GM23338 (cell line): ENCODE data around the gene TCEAL3. TPM values are rescaled to one million over a fixed set of nuclear protein-coding genes. Genes with fewer than 3 reads are reported as not detected.

Experiments
- ATAC-seq: fragments of 200-7000 bp; cut with Tn5 transposase; 3 replicates; pipeline ENCODE4 v1.9.1; 2020
- DNase-seq: peaks from one replicate; pipeline ENCODE4 v3.0.0-alpha.2; 2015; ENCODE audit warnings: low spot score
- H2AFZ ChIP-seq: fragments of 200-600 bp; sonication (generic); 2 replicates; pipeline ENCODE4 v1.8.0; 2016; ENCODE audit warnings: antibody characterized with exemption, mild to moderate bottlenecking, moderate library complexity
- H3F3A ChIP-seq: fragments of 200-600 bp; sonication (generic); replicated peaks from 2 replicates; pipeline ENCODE4 v1.8.0; 2017; ENCODE audit warnings: antibody characterized with exemption, mixed run types, low read depth
- H3K27ac ChIP-seq: fragments of 200-600 bp; sonication (generic); 2 replicates; pipeline ENCODE4 v1.6.1; 2016; ENCODE audit warnings: low read depth
- H3K27me3 ChIP-seq: fragments of 200-600 bp; sonication (generic); 2 replicates; pipeline ENCODE4 v1.8.0; 2016; ENCODE audit warnings: mild to moderate bottlenecking, mixed run types, moderate library complexity; ENCODE audit not compliant: insufficient read depth
- H3K36me3 ChIP-seq: fragments of 200-600 bp; sonication (generic); 2 replicates; pipeline ENCODE4 v1.8.0; 2016; ENCODE audit warnings: mild to moderate bottlenecking; ENCODE audit not compliant: insufficient read depth
- H3K4me1 ChIP-seq: fragments of 200-600 bp; sonication (generic); 2 replicates; pipeline ENCODE4 v1.8.0; 2016; ENCODE audit warnings: mild to moderate bottlenecking, moderate library complexity; ENCODE audit not compliant: insufficient read depth
- H3K4me2 ChIP-seq: fragments of 200-600 bp; sonication (generic); 2 replicates; pipeline ENCODE4 v1.7.1; 2017; ENCODE audit warnings: mixed run types
- H3K4me3 ChIP-seq: fragments of 200-600 bp; sonication (generic); 2 replicates; pipeline ENCODE4 v1.6.1; 2016; ENCODE audit warnings: mixed run types
- H3K79me2 ChIP-seq: fragments of 200-600 bp; sonication (generic); replicated peaks from 2 replicates; pipeline ENCODE4 v1.8.0; 2017; ENCODE audit warnings: mild to moderate bottlenecking; ENCODE audit not compliant: insufficient read depth
- H3K9me2 ChIP-seq: fragments of 200-600 bp; sonication (generic); 2 replicates; pipeline ENCODE4 v1.8.0; 2017; ENCODE audit not compliant: insufficient read depth
- H4K20me1 ChIP-seq: fragments of 200-600 bp; sonication (generic); replicated peaks from 2 replicates; pipeline ENCODE4 v1.8.0; 2017; ENCODE audit warnings: mild to moderate bottlenecking; ENCODE audit not compliant: insufficient read depth
- H3K27ac Mint-ChIP-seq: 2 replicates; pipeline ENCODE4 v1.8.0; 2020; ENCODE audit warnings: inconsistent platforms, mild to moderate bottlenecking, moderate library complexity, mixed read lengths
- H3K27me3 Mint-ChIP-seq: 3 replicates; pipeline ENCODE4 v1.8.0; 2022; ENCODE audit warnings: low read depth, mild to moderate bottlenecking, moderate library complexity, mixed read lengths, inconsistent platforms; ENCODE audit not compliant: insufficient read depth, poor library complexity
- H3K36me3 Mint-ChIP-seq: 3 replicates; pipeline ENCODE4 v1.8.0; 2021; ENCODE audit warnings: low read depth, mild to moderate bottlenecking, inconsistent platforms, moderate library complexity, mixed read lengths
- H3K4me1 Mint-ChIP-seq: 3 replicates; pipeline ENCODE4 v1.8.0; 2020; ENCODE audit warnings: mild to moderate bottlenecking, inconsistent platforms, mixed read lengths
- H3K4me3 Mint-ChIP-seq: 3 replicates; pipeline ENCODE4 v1.8.0; 2021; ENCODE audit warnings: moderate library complexity, mild to moderate bottlenecking, inconsistent platforms, mixed read lengths
- H3K9me3 Mint-ChIP-seq: 3 replicates; pipeline ENCODE4 v1.8.0; 2020; ENCODE audit warnings: moderate library complexity, mild to moderate bottlenecking, inconsistent platforms, mixed read lengths
- CREB1 ChIP-seq: fragments of 250-450 bp; sonication (Bioruptor Pico); IDR thresholded peaks from 2 replicates; pipeline ENCODE4 v1.5.0; 2020; ENCODE audit warnings: low read depth, mild to moderate bottlenecking, moderate library complexity
- EZH2 ChIP-seq: fragments of 200-600 bp; sonication (generic); IDR thresholded peaks from one replicate; pipeline ENCODE4 v1.8.0; 2017; ENCODE audit warnings: antibody characterized with exemption, mild to moderate bottlenecking, low read depth; ENCODE audit not compliant: unreplicated experiment
- EZH2phosphoT487 ChIP-seq: fragments of 200-600 bp; sonication (generic); IDR thresholded peaks from one replicate; pipeline ENCODE4 v1.8.1; 2018; ENCODE audit warnings: antibody characterized with exemption; ENCODE audit not compliant: unreplicated experiment
- JUNB ChIP-seq: IDR thresholded peaks from one replicate; pipeline ENCODE4 v1.6.1; 2016; ENCODE audit warnings: antibody characterized with exemption; ENCODE audit not compliant: unreplicated experiment
- NANOG ChIP-seq: IDR thresholded peaks from 2 replicates; pipeline ENCODE4 v1.6.1; 2016; ENCODE audit warnings: antibody characterized with exemption, borderline replicate concordance
- POLR2AphosphoS5 ChIP-seq: IDR thresholded peaks from 2 replicates; pipeline ENCODE4 v1.6.1; 2016; ENCODE audit warnings: antibody characterized with exemption, low read depth
- STAT1 ChIP-seq: IDR thresholded peaks from one replicate; pipeline ENCODE4 v1.6.1; 2016; ENCODE audit warnings: antibody characterized with exemption; ENCODE audit not compliant: unreplicated experiment
- ZNF114 ChIP-seq: fragments of 250-450 bp; sonication (Bioruptor Pico); IDR thresholded peaks from 2 replicates; pipeline ENCODE4 v1.5.0; 2020; ENCODE audit warnings: mild to moderate bottlenecking, moderate library complexity
- ZNF331 ChIP-seq: fragments of 250-450 bp; sonication (Bioruptor Pico); IDR thresholded peaks from 2 replicates; pipeline ENCODE4 v1.5.0; 2020; ENCODE audit warnings: low read depth, mild to moderate bottlenecking, moderate library complexity
- ZNF462 ChIP-seq: fragments of 250-450 bp; sonication (Bioruptor Pico); IDR thresholded peaks from 2 replicates; pipeline ENCODE4 v1.5.0; 2020; ENCODE audit warnings: mild to moderate bottlenecking, moderate library complexity
- polyA plus RNA-seq: library from polyadenylated mRNA; unstranded; fragments of >200 nt; fragmentation: Nextera tagmentation; extraction: Ambion mirVana; gene quantifications from 2 replicates; pipeline ENCODE4 v1.2.1, GENCODE V29; 2016
- total RNA-seq: library from RNA; depleted of rRNA; stranded (reverse); fragments of >200 nt; shearing (Covaris generic); gene quantifications from 2 replicates; pipeline ENCODE4 v1.2.3, GENCODE V29; 2014
- TF ChIP-seq, protein P1 (sequence below), 2 experiments: fragments of 200-600 bp in 1 of 2; sonication (generic) in 1 of 2; conservative IDR thresholded peaks; 2 replicates each; pipeline versions ENCODE4 v1.5.1 to v1.6.1; 2016 to 2017; ENCODE audit warnings: antibody characterized with exemption in 2 of 2, low read depth in 2 of 2, mild to moderate bottlenecking in 2 of 2, moderate library complexity in 1 of 2
- TF ChIP-seq, protein P2 (sequence below): IDR thresholded peaks from 2 replicates; pipeline ENCODE4 v1.6.1; 2016; ENCODE audit warnings: antibody characterized with exemption
- TF ChIP-seq, protein P3 (sequence below): IDR thresholded peaks from one replicate; pipeline ENCODE4 v1.6.1; 2018; ENCODE audit warnings: antibody characterized with exemption; ENCODE audit not compliant: unreplicated experiment

The TCEAL3 gene
- total and polyA plus RNA-seq, 2 experiments from 2014 or later, result 5.2 to 31.1 TPM

- H3K4me2 ChIP-seq, result no peak overlapping the region
- no peaks in the 10 kb centered on the region for H3F3A ChIP-seq
- H3K79me2 ChIP-seq, result no peaks in the 10 kb centered on the region
- H4K20me1 ChIP-seq, result no peaks in the 10 kb centered on the region
- H3K4me3 ChIP-seq, result no peak overlapping the region
- Mint-ChIP-seq H3K4me1 (no peaks in the 10 kb centered on the region; the same call in 2 of the 3 replicates), H3K27ac (no peak overlapping the region), H3K4me3 (no peak overlapping the region), H3K27me3 (no peaks in the 10 kb centered on the region), H3K9me3 (no peaks in the 10 kb centered on the region), H3K36me3 (no peaks in the 10 kb centered on the region)
- ATAC-seq, result no peak
- H2AFZ ChIP-seq, result no peak overlapping the region
- TF ChIP-seq NANOG, result no peak
- no peak for TF ChIP-seq ZNF331
- TF ChIP-seq, protein P1, sequence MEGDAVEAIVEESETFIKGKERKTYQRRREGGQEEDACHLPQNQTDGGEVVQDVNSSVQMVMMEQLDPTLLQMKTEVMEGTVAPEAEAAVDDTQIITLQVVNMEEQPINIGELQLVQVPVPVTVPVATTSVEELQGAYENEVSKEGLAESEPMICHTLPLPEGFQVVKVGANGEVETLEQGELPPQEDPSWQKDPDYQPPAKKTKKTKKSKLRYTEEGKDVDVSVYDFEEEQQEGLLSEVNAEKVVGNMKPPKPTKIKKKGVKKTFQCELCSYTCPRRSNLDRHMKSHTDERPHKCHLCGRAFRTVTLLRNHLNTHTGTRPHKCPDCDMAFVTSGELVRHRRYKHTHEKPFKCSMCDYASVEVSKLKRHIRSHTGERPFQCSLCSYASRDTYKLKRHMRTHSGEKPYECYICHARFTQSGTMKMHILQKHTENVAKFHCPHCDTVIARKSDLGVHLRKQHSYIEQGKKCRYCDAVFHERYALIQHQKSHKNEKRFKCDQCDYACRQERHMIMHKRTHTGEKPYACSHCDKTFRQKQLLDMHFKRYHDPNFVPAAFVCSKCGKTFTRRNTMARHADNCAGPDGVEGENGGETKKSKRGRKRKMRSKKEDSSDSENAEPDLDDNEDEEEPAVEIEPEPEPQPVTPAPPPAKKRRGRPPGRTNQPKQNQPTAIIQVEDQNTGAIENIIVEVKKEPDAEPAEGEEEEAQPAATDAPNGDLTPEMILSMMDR (conservative IDR thresholded peaks at IDR 0.05; ENCODE audit: low read depth in 2 of 2), result no peak
- TF ChIP-seq POLR2AphosphoS5, result no peak
- no peak for TF ChIP-seq EZH2phosphoT487
- TF ChIP-seq STAT1, result no peak
- TF ChIP-seq CREB1 (CRISPR knock-in tag), result no peak
- no peak for TF ChIP-seq ZNF114 (CRISPR knock-in tag)
- TF ChIP-seq, protein P2, sequence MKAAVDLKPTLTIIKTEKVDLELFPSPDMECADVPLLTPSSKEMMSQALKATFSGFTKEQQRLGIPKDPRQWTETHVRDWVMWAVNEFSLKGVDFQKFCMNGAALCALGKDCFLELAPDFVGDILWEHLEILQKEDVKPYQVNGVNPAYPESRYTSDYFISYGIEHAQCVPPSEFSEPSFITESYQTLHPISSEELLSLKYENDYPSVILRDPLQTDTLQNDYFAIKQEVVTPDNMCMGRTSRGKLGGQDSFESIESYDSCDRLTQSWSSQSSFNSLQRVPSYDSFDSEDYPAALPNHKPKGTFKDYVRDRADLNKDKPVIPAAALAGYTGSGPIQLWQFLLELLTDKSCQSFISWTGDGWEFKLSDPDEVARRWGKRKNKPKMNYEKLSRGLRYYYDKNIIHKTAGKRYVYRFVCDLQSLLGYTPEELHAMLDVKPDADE, result no peak
- no peak for TF ChIP-seq EZH2
- TF ChIP-seq, protein P3, sequence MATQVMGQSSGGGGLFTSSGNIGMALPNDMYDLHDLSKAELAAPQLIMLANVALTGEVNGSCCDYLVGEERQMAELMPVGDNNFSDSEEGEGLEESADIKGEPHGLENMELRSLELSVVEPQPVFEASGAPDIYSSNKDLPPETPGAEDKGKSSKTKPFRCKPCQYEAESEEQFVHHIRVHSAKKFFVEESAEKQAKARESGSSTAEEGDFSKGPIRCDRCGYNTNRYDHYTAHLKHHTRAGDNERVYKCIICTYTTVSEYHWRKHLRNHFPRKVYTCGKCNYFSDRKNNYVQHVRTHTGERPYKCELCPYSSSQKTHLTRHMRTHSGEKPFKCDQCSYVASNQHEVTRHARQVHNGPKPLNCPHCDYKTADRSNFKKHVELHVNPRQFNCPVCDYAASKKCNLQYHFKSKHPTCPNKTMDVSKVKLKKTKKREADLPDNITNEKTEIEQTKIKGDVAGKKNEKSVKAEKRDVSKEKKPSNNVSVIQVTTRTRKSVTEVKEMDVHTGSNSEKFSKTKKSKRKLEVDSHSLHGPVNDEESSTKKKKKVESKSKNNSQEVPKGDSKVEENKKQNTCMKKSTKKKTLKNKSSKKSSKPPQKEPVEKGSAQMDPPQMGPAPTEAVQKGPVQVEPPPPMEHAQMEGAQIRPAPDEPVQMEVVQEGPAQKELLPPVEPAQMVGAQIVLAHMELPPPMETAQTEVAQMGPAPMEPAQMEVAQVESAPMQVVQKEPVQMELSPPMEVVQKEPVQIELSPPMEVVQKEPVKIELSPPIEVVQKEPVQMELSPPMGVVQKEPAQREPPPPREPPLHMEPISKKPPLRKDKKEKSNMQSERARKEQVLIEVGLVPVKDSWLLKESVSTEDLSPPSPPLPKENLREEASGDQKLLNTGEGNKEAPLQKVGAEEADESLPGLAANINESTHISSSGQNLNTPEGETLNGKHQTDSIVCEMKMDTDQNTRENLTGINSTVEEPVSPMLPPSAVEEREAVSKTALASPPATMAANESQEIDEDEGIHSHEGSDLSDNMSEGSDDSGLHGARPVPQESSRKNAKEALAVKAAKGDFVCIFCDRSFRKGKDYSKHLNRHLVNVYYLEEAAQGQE, result no peak
- TF ChIP-seq ZNF462 (CRISPR knock-in tag), result no peak
- no peak for TF ChIP-seq JUNB
- no peaks in the 10 kb centered on the region for H3K36me3 ChIP-seq
- no peaks in the 10 kb centered on the region for H3K27me3 ChIP-seq
- no peaks in the 10 kb centered on the region; the same call in 1 of the 2 replicates for H3K4me1 ChIP-seq
- no peaks in the 10 kb centered on the region for H3K9me2 ChIP-seq
- DNase-seq, result no peak
- H3K27ac ChIP-seq, result no peak overlapping the region
Measured at GRCh38 chrX:103637604-103638338, 30.0 kb downstream of the TCEAL3 start.
